Panc1 (cell line): Measurements from ENCODE around the gene NSUN6.

ENCODE experiments used
- CTCF ChIP-seq: fragments of 450-650 bp; IDR thresholded peaks from 2 replicates; pipeline ENCODE4 v1.5.1; 2017; ENCODE audit warnings: mild to moderate bottlenecking
- POLR2AphosphoS5 ChIP-seq: IDR thresholded peaks from 2 replicates; pipeline ENCODE4 v1.6.1; 2012; ENCODE audit warnings: mild to moderate bottlenecking, low read depth, low read length, moderate library complexity
- REST ChIP-seq, 2 experiments: IDR thresholded peaks; 2 replicates each; pipeline ENCODE4 v1.6.1; 2011 to 2012; ENCODE audit warnings: low read depth in 2 of 2, control low read depth in 1 of 2, low read length in 1 of 2, mild to moderate bottlenecking in 1 of 2, moderate library complexity in 1 of 2; ENCODE audit not compliant: insufficient read depth in 1 of 2
- TCF7L2 ChIP-seq: IDR thresholded peaks from 2 replicates; pipeline ENCODE4 v1.6.1; 2011; ENCODE audit warnings: mild to moderate bottlenecking, low read depth, low read length, inconsistent platforms

DNA sequence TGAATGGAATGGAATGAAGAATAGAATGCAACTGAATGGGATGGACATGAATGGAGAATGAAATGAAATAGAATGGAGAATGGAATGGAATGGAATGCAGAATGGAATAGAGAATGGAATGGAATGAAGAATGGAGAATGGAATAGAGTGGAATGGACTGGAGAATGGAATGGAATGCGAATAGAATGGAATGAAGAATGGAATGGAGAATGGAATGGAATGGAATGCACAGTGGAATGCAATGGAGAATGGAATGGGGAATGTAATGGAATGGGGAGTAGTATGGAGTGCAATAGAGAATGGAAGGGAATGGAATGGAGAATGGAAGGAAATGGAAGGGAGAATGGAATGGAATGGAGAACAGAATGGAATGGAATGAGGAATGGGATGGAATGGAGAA is 93.4 kb downstream of the NSUN6 start:
- TF ChIP-seq CTCF (no peak), REST (IDR thresholded peaks at IDR 0.05; ENCODE audit: insufficient read depth in 1 of 2, low read depth in 2 of 2, low read length in 1 of 2) (no peak), POLR2AphosphoS5 (no peak), TCF7L2 (no peak)
